HepG2 (cell line): ENCODE results near the gene ID3. TPM values are rescaled to one million over a fixed set of nuclear protein-coding genes. Genes with fewer than 3 reads are reported as not detected.
A peak's percentile ranks its signal among the peaks of the same experiment; 100 is the strongest.

ENCODE experiments used
- CCDC6 ChIP-seq: sonication (generic); formaldehyde crosslinking; IDR thresholded peaks from 2 replicates; pipeline ENCODE4 v1.8.1; 2022; ENCODE audit warnings: mild to moderate bottlenecking, missing genetic modification reagents, moderate library complexity
- CSRNP1 ChIP-seq: sonication (generic); formaldehyde crosslinking; IDR thresholded peaks from 2 replicates; pipeline ENCODE4 v1.8.1; 2023; ENCODE audit warnings: mild to moderate bottlenecking, missing genetic modification reagents
- FOXA1 ChIP-seq, 2 experiments: fragments of 450-650 bp in 1 of 2; sonication (generic) in 1 of 2; formaldehyde crosslinking in 1 of 2; IDR thresholded peaks; 2 replicates each; pipeline versions ENCODE4 v1.4.0 to v1.6.1; 2016 to 2020; ENCODE audit warnings: missing genetic modification reagents in 1 of 2
- HCFC1 ChIP-seq: fragments of 150-350 bp; IDR thresholded peaks from 2 replicates; pipeline ENCODE4 v1.6.1; 2014; ENCODE audit warnings: low read depth, low read length
- HHEX ChIP-seq: IDR thresholded peaks from 2 replicates; pipeline ENCODE4 v1.6.1; 2016; ENCODE audit warnings: control low read depth
- MXI1 ChIP-seq: IDR thresholded peaks from 3 replicates; pipeline ENCODE4 v1.6.1; 2012; ENCODE audit warnings: low read depth, low read length, inconsistent platforms, borderline replicate concordance
- NCOA1 ChIP-seq: sonication (generic); formaldehyde crosslinking; IDR thresholded peaks from 2 replicates; pipeline ENCODE4 v1.9.0; 2021; ENCODE audit warnings: missing genetic modification reagents
- PHB2 ChIP-seq: fragments of 450-650 bp; IDR thresholded peaks from 2 replicates; pipeline ENCODE4 v1.6.1; 2018; ENCODE audit not compliant: partially characterized antibody
- PHF21A ChIP-seq: sonication (generic); formaldehyde crosslinking; IDR thresholded peaks from 2 replicates; pipeline ENCODE4 v1.5.0; 2020; ENCODE audit warnings: mild to moderate bottlenecking, missing genetic modification reagents
- PHF5A ChIP-seq: IDR thresholded peaks from one replicate; pipeline ENCODE4 v1.6.1; 2018; ENCODE audit warnings: low read depth, missing genetic modification reagents; ENCODE audit not compliant: unreplicated experiment
- PREB ChIP-seq: sonication (generic); formaldehyde crosslinking; IDR thresholded peaks from 2 replicates; pipeline ENCODE4 v1.4.0; 2020; ENCODE audit warnings: missing genetic modification reagents
- SRSF1 ChIP-seq: fragments of 200-400 bp; formaldehyde crosslinking; optimal IDR thresholded peaks from 2 replicates; pipeline ENCODE3; 2017; ENCODE audit warnings: mild to moderate bottlenecking, low read depth, low read length, moderate library complexity
- ZBTB42 ChIP-seq: sonication (generic); formaldehyde crosslinking; IDR thresholded peaks from 2 replicates; pipeline ENCODE4 v1.5.0; 2020; ENCODE audit warnings: mild to moderate bottlenecking, missing genetic modification reagents
- ZBTB7A ChIP-seq: sonication (generic); formaldehyde crosslinking; IDR thresholded peaks from 2 replicates; pipeline ENCODE4 v1.8.0; 2022; ENCODE audit warnings: mild to moderate bottlenecking, missing genetic modification reagents
- ZFAT ChIP-seq: sonication (generic); formaldehyde crosslinking; conservative IDR thresholded peaks from 2 replicates; pipeline ENCODE4 v1.8.1; 2023; ENCODE audit warnings: missing genetic modification reagents, inconsistent platforms
- ZKSCAN1 ChIP-seq: fragments of 150-350 bp; IDR thresholded peaks from 2 replicates; pipeline ENCODE4 v1.6.1; 2014; ENCODE audit warnings: low read length
- ZNF30 ChIP-seq: sonication (generic); formaldehyde crosslinking; IDR thresholded peaks from 2 replicates; pipeline ENCODE4 v1.5.0; 2020; ENCODE audit warnings: mild to moderate bottlenecking, missing genetic modification reagents
- ZNF503 ChIP-seq: sonication (generic); formaldehyde crosslinking; IDR thresholded peaks from 2 replicates; pipeline ENCODE4 v1.4.0; 2020; ENCODE audit warnings: missing genetic modification reagents
- ZSCAN29 ChIP-seq: sonication (generic); formaldehyde crosslinking; conservative IDR thresholded peaks from 2 replicates; pipeline ENCODE4 v1.4.0; 2020; ENCODE audit warnings: mild to moderate bottlenecking, missing genetic modification reagents
- polyA plus RNA-seq, 8 experiments: library from polyadenylated mRNA; depleted of rRNA in 3 of 8; stranded (reverse) in 7 of 8; unstranded in 1 of 8; fragments of >200 nt; fragmentation: Illumina TruSeq in 4 of 8; extraction: Trizol in 4 of 8; gene quantifications; 2 replicates each; pipeline versions ENCODE4 v1.2.1 to v1.2.3, GENCODE V29; 2011 to 2016; ENCODE audit warnings: low read depth in 4 of 8, missing spikeins in 1 of 8, mixed read lengths in 1 of 8; ENCODE audit not compliant: insufficient read depth in 1 of 8
- total RNA-seq, 5 experiments: library from RNA; depleted of rRNA; stranded (reverse); fragments of >200 nt; fragmentation: Illumina TruSeq; extraction: Trizol; gene quantifications; 2 replicates each; pipeline ENCODE4 v1.2.3, GENCODE V29; 2016; ENCODE audit warnings: low read depth in 1 of 5
- TF ChIP-seq, protein P1 (sequence below): sonication (generic); formaldehyde crosslinking; IDR thresholded peaks from 2 replicates; pipeline ENCODE4 v1.8.0; 2022; ENCODE audit warnings: mild to moderate bottlenecking, missing genetic modification reagents
- TF ChIP-seq, protein P2 (sequence below): IDR thresholded peaks from 2 replicates; pipeline ENCODE4 v1.6.1; 2016; ENCODE audit warnings: missing compliant biosample characterization, missing genetic modification reagents, borderline replicate concordance
- TF ChIP-seq, protein P3 (sequence below): sonication (generic); formaldehyde crosslinking; IDR thresholded peaks from 2 replicates; pipeline ENCODE4 v1.5.0; 2020; ENCODE audit warnings: missing genetic modification reagents

Gene ID3
- total and polyA plus RNA-seq, 2 of the 13 experiments (the other 11 are each of a cell fraction or from before 2014, with no cell fraction given) = 64.8 to 115 TPM

DNA sequence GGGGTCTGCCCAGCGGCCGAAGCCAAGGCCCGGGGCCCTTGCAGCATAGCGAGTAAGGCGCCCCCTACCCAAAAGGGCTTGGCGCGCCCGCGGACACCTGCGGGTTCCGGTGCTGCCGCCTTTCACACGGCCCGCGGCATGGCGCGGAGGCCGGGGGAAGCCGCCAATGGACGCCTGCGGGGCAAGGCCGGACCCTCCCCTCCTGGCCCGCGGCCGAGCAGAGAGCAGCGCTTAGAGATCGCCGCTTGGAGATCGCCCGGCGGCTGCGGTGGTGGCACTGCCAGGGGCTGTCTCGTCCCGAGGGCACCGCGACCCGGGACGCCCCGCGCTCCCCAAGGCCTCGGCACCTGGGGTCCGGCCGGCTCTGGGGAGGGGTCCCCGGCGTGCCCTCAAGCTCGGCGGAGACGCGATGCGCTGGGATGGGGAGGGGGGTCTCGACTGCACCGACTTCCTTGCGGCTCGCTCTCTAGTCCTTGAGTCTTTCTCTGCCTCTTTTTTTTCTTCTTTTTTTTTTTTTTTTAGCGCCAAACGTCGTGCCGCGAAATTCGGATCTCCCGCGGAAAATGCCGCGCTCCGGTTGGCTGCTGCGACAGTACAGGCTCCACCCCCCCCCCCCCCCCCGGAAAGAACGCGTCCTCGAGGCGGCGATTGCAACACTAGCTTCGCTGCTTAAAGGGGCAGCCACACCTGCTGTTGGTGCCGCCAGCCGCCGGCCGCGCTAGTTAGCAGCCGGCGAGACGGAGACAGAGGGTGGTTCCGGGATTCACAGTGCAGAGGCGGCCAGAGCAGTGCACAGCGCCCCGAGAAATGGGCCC is 28.3 kb downstream of the ID3 start, which contains the start of gene E2F2 (continued):
- TF ChIP-seq HHEX (CRISPR knock-in tag) (no peak), ZBTB7A (CRISPR knock-in tag) (peak; percentile 21; the same call in 1 of the 2 replicates), ZKSCAN1 (no peak), FOXA1 (IDR thresholded peaks at IDR 0.05) (no peak), FOXA1 (CRISPR knock-in tag; IDR thresholded peaks at IDR 0.05) (no peak), MXI1 (peak; percentile 64; the same call in 2 of the 3 replicates), ZFAT (CRISPR knock-in tag) (no peak), NCOA1 (CRISPR knock-in tag) (no peak), SRSF1 (no peak), PHF21A (CRISPR knock-in tag) (0 out of 2 replicates have a peak, but pooled peaks have one; percentile 26), ZNF503 (CRISPR knock-in tag) (no peak), HCFC1 (no peak), ZSCAN29 (no peak), CCDC6 (peak; percentile 80; the same call in 1 of the 2 replicates), PHB2 (no peak), ZBTB42 (no peak), PREB (CRISPR knock-in tag) (no peak), CSRNP1 (CRISPR knock-in tag) (no peak; the same call in 1 of the 2 replicates), PHF5A (CRISPR knock-in tag) (no peak), ZNF30 (CRISPR knock-in tag) (no peak)
- TF ChIP-seq, protein P1, sequence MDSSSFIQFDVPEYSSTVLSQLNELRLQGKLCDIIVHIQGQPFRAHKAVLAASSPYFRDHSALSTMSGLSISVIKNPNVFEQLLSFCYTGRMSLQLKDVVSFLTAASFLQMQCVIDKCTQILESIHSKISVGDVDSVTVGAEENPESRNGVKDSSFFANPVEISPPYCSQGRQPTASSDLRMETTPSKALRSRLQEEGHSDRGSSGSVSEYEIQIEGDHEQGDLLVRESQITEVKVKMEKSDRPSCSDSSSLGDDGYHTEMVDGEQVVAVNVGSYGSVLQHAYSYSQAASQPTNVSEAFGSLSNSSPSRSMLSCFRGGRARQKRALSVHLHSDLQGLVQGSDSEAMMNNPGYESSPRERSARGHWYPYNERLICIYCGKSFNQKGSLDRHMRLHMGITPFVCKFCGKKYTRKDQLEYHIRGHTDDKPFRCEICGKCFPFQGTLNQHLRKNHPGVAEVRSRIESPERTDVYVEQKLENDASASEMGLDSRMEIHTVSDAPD = no peak
- TF ChIP-seq, protein P2, sequence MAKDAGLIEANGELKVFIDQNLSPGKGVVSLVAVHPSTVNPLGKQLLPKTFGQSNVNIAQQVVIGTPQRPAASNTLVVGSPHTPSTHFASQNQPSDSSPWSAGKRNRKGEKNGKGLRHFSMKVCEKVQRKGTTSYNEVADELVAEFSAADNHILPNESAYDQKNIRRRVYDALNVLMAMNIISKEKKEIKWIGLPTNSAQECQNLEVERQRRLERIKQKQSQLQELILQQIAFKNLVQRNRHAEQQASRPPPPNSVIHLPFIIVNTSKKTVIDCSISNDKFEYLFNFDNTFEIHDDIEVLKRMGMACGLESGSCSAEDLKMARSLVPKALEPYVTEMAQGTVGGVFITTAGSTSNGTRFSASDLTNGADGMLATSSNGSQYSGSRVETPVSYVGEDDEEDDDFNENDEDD (CRISPR knock-in tag) = peak; percentile 79; the same call in 1 of the 2 replicates
- TF ChIP-seq, protein P3, sequence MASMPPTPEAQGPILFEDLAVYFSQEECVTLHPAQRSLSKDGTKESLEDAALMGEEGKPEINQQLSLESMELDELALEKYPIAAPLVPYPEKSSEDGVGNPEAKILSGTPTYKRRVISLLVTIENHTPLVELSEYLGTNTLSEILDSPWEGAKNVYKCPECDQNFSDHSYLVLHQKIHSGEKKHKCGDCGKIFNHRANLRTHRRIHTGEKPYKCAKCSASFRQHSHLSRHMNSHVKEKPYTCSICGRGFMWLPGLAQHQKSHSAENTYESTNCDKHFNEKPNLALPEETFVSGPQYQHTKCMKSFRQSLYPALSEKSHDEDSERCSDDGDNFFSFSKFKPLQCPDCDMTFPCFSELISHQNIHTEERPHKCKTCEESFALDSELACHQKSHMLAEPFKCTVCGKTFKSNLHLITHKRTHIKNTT (CRISPR knock-in tag) = no peak
